CD4-positive, alpha-beta T cell treated with Interleukin-1 beta for 1 hour (primary cell): ENCODE results near the gene NUBP2.

ENCODE experiments used
- DNase-seq, 2 donors: peaks; one replicate each; pipeline ENCODE4 v3.0.0-alpha.2; 2020 to 2022

The NUBP2 gene, protein sequence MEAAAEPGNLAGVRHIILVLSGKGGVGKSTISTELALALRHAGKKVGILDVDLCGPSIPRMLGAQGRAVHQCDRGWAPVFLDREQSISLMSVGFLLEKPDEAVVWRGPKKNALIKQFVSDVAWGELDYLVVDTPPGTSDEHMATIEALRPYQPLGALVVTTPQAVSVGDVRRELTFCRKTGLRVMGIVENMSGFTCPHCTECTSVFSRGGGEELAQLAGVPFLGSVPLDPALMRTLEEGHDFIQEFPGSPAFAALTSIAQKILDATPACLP

DNA sequence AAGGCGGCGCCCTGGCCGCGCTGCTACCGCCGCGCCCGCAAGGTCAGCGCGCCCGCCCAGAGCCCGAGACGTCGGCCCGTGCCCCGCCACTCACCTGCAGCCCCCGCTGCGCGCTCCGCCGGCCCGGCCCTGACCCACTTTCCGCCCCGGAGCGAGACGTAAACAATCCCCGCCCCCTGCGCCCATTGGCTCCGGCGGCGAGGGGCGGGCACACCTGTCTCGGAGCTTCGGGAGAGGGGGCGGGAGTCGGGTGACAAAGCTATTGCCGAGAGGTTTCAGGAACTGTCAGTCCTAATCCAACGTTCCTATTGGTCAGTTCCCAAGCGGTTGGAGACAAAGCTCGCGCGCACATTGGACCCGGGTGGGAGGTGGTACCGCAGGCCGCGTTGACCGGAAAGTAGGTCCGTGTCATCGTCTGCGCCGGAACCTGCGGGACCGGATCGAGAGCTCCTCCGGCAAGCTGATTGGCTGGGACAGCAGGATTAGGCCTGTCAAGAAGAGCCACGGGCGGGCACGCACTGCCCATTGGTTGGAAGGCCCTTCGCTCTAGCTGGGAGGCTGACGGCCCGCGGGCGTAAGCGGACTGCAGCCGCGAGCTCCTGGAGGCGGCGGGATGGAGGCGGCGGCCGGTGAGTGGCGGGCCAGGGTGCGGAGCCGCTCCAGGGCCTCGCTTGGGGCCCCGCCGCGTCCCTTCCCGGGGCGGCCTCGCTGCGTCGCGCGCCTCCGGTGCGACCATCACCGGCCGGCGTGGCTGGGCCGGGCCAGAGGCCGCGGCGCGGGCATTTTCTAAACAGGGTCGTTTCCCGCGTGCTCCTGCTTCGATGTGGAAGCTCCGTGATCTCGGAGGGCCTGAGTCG lies at the start of gene NUBP2, which contains the start of gene SPSB3:
Gene NUBP2 (plus strand): TSS at position 553 of the 857 bp plus-strand sequence. CDS start 61 bp downstream, at position 614.
Gene SPSB3 (minus strand): TSS at position 164 of the 857 bp plus-strand sequence. CDS start 1,088 bp downstream, outside the sequence.
- DNase-seq = peak; percentile 99 to 100

DNA sequence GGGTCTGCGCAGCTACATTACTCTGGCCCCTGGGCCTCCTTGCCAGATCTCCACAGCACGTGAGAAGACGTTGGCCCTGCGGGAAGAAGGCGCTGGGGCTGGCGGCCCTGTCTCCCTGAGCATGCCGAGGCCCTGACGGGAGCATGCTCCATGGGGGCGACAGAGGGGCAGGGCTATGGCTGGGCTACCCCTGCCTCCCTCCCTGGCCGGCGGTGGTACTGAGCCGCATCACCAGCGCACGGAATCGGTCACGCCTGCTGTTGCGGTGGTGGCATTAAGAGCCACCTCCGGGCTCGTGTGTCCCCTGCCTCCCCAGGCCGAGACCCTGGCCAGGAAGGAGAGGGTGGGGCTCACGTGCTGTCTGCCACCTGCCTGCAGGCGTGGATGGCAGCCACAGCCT lies 48.6 kb upstream of the NUBP2 start:
- DNase-seq = no peak

DNA sequence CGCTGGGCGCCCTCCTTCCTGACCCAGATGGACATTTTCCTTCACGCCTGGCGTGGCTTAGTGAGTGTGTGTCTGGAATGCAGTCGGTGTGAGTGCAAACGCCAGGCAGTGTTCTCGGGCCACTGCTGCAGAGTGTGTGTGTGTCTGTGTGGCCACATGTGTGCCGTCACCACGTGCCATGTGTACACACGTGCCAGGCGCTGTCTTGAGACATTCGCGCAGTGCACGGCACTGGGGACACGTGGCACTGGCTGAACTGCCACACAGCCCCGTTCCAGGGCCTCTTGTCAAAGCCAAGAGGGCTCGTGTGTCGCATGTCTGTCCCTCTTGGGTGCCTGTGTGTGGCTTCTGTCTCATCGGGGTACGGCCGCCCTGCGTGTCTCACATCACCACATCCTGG lies 47.9 kb upstream of the NUBP2 start:
- no peak for DNase-seq

DNA sequence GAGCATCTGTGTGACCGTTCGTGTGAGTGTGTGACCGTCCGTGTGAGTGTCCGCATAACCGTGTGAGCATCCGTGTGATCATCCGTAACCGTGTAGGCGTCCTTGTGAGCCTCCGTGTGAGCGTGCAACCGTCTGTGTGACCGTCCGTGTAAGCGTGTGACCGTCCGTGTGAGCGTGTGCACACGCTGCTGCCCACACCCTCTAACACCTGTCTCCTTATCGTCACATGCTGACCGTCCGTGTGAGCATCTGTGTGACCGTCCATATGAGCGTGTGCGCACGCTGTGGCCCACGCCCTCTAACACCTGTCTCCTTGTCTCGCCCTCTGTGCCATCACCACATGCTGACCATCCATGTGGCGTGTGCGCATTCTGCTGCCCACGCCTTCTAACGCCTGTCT lies 42.5 kb upstream of the NUBP2 start:
- no peak for DNase-seq

DNA sequence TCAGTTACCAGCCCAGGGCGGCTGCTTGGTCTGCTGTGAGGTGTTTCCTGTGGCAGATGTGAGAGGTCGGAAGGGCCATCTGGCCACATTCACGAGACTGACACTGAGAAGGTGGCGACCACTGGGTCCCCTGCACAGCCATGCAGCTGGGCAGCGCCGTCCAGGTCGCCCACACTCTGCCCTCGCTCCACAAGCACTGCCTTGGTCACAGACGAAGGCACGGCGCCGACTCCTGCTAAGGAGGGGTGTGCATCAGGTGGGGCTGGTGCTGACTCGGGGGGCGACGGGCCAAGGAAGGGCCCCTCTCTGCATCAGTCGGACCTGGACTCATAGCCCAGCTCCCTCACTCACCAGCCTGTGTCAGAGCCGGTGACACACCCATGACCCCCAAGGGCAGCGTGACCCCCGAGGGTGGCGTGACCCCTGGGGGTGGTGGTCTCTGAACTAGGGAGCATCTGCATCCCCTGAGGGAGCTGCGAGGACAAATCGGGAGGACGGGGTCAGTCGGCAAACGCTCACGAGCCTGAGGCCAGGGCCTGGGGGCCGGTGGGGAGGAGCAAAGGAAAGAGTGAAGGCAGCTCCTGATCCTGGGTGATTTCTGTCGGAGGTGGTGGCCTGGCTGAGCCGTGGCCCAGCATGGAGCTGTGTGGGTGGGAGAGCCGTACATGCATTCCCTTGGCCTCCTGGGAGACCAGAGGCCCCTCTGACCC lies 41.8 kb upstream of the NUBP2 start:
- no peak for DNase-seq

DNA sequence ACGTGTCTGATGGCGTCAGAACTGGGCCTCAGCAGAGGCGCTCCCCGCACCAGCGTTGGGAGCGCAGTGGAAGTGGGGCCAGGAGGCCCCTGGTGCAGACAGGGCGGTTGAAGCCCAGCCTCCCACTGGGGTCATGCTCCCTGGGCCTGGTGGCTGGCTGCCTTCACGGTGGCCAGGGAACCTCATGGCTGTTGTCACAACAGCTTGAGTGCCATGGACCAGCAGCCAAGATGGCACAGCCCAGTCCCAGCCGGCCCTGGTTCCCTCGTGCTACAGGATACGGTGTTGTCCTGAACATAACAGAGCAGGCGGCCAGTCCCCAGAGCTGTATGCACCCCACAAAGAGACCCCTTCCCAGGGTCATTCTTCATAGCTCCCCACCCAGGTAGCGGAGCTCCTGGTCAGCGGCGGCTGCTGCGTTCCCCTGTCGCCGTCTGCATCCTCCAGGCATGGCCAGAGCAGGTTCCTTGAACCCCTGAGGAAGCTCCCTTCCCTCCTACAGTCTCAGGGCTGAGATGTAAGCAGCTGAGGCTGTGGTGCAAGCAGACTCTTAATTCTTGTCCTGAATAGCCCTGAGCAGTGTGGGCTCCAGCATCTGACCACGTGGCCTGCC lies 41.1 kb upstream of the NUBP2 start:
- DNase-seq = no peak

DNA sequence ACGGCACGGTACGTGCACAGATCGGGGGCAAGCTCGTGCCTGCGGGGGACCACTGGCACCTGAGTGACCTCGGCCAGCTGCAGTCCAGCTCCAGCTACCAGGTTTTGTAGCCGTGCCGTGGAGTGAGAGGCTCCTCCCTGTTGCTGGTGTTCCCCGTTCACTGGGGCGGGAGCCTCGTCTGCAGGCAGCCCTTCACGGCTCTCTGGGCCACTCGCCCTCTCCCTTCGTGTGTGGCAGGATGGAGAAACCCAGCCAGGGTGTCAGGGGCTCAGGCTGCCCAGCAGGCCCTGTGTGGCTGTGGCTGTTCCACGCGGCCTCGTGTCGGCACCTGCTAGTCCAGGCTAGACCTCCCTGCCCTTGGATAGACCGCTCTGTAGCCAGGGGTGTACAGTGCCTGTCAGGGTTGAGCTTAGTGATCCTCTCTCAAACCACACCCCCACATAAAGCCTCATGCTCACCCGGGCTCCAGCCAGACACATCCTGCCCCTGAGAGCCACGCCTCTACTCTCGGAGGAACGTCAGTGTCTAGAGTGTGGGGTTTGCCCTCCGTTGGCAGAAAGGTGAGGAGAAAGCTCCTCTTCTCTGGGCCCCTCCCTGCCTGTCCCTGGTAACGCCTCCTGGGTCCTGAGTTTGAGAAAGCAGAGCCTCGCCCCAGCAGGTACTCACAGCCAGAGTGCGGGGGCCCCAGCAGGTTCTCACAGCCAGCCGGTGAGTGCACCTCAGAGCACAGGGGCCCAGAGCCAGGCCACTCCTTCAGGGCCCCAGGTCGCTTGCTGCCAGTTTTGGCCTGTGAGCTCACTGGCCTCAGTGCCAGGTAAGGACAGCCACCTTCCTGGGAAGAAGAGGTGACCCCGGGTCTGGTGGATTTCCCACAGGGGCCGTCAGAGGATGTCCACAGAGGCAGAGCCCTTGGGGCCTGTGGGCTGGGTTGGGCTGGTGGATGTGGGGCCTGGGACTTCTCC lies 39.1 kb upstream of the NUBP2 start:
- DNase-seq = no peak

DNA sequence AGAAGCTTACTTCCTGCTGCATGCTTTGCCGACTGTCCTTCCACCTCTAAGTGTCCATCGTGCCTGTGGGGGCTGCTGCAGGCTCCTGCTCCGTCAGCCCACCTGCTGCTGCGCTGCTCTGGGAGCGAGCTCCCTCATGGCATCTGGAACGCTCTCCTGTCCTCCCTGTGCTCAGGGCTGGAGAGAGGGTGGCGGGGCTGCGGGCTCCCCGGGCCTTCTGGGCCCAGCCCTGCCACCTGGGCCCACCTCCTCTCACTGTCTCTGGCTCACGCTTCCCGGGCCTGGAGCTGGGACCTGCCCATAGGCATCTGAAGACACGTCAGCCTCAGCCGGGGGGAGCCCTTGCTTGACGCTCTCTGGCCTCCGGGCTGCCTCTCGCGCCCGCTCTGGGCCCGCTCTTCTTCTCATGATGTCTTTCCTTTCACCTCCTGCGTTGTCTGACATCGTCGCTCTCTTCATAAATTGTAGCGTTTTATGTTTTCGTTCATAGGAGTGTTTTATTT lies 38.4 kb upstream of the NUBP2 start:
- DNase-seq = no peak

DNA sequence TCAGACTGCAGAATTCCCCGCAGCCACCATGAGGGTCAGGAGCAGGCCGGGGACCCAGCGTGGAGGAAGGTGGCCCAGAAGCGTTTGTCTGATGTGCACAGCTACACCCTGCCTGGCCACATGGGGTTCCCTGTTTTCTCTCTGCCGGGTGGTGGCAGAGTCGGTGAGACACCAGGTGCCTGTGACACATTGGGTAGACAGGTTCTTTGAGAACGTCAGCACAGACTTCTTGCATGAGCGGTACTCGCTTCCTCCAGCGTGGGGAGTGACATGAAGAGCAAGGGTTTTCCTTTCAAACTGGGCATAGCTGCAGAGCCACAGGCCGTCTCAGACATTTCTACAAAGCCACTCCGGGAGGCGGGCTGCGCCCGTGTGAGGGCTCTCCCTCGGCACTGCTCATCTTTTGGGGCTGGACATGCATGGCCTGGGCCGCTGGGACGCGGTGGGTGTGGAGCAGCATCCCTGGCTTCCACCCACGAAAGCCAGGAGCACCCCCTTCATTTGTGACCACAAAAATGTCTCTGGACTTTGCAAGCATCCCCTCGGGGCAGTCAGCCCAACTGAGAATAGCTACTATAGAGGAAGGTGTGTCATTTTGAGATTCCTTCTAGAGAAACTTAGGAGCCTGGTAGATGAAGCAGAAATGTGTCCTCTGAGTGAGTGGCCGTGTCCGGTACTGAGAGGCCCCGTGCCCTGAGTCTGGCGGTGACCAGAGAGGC lies 37.4 kb upstream of the NUBP2 start:
- no peak for DNase-seq

DNA sequence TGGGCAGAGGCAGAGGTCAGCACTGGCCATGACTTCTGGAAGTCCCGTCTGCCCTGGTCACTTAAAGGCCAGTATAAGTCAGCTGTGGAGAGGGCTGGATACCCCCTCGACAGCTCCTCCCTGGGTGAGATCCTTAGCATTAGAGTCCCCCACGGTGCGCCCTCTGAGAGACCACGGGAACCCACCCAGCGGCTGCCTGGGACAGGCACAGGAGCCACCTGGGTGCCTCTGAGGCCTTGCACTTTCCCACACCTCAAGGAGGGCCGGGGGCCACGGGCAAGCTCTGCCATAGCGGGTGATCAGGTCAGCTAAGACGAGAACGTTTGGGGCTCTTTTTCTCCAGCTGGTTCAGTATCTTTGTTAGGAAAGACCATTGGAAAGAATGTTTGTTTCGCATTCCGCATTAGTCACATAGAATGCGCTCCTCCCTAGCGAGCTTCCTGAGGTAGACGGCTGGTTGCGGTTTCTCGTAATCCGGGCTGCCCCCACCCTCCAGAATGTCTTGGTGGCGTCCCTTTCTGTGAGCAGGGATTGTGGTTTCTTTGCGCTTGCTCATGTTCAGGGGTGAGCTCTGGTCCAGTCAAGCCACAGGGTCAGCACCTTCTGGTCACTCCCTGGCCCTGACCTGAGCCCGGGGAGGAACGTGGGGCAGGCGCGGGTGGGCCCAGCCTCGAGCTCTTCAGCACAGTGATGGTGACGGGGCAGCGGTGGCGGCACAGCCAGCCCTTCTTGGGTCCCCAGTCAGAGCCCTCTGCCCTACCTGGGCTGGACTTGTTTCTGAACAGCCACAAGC lies 36.7 kb upstream of the NUBP2 start:
- no peak for DNase-seq

DNA sequence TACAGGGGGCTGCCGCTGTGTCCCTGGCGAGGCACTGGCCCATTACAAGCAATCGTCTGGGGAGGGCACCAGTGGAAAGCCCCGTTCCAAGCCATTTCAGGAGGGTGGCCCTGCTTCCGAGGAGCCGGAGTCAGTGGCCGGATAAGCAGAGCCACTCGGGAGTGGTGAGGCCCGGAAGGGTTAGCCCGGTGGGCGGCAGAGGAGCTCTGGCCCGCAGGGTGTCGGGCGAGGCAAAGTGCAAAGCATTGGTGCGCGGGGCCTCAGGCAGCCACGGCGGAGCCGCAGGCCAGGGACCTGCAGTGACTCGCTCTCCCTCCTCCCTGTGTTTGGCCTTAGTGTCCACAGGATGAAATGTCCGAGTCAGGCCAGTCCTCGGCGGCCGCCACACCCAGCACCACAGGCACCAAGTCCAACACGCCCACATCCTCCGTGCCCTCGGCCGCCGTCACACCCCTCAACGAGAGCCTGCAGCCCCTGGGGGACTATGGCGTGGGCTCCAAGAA lies 36.0 kb upstream of the NUBP2 start:
- no peak for DNase-seq

DNA sequence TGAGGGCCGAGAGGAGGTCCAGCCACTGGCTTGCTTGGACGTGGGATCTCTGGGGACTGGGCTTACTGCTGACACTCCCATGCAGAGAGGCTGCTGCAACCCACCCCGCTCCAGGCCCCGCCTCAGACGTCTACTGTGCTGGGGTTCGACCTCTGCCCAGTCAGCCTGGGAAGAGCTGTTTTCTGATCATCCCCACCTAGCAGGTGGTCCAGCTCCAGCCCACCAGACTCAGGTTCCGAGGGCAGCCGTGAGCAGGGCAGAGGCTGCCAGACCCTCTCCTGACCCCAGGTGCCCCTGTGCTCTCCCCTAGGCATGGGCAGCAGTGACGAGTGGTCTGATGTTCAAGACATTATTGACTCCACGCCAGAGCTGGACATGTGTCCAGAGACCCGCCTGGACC lies 34.8 kb upstream of the NUBP2 start:
- no peak for DNase-seq

DNA sequence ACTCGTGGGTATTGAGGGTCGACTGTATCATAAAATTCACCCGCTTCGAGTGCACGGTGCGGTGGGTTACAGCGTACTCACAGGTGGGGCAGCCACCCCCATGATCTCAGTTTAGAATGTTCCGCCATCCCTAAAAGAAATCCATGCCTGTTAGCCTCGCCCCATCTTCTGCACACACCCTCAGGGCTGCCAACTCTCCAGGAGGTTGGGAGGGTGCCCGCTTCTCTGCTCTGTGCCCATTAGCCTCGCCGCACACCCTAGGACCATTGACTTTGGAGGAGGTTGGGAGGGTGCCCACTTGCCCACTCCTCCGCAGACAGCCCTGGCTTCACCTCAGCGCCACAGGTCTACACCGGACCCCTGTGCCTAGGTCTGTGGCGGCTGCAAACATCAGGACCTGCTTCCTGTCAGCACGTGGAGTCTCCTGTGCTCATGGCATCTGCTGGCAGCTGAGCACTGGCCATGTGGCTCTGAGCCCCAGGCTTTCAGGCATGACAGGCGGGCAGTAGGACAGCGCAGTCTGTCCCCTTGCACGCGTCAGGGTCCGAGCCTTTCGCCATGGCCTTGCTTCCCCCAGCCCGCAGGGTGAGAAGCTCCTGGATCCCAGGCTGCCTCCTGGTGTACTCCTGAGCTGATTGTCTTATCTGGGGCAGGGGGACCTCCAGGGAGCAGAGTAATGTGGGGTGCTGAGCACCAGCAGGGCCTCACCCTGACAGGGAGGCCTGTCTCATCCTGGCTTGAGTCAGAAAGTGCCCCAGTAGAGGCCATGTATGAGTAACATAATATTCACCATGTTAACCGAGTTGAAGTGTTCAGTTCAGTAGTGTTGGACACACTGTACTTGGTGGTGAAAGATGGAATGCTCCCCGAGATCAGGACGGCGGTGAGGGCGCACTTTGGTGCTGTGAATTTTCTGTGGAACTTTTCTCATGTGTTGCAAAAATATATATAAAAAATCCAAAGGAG lies 33.3 kb upstream of the NUBP2 start:
- no peak for DNase-seq

DNA sequence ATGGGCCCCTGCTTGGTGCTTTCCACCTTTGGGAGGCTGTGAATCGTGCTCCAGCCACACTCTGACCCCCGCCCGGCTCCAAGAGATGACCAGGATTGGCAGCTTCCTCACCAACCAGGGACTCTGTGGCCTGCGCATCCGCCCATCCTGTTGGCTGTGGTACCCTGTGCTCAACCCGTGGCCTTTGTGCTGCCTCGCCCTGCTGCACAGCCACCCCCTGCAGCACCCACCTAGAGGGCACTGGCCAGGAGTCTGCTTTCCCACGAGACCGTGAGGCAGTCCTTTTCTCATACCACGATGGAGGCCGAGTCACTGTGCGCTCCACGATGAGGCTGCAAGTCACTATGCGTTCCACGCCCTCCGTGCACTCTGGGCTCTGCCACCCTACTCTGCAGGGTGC lies 30.8 kb upstream of the NUBP2 start:
- DNase-seq = no peak

DNA sequence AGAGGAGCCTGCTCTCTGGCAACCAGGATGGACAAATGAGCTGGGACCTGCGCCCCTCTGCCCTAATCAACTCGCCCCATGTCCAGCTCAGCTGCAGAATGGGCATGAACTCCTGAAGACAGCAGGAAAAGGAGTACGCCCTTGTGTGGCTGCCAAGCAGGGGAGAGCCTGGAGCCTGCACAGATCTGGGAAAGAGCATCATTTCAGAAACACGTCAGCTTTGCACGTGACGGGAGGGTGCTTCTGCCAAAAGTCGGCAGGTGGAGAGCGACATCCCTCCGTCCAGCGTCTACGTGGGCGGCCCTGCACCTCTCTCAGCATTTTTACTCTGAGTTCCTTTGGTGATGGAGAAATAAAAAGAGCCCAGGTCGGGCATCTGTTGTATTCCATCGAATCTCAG lies 29.9 kb upstream of the NUBP2 start:
- DNase-seq = no peak

DNA sequence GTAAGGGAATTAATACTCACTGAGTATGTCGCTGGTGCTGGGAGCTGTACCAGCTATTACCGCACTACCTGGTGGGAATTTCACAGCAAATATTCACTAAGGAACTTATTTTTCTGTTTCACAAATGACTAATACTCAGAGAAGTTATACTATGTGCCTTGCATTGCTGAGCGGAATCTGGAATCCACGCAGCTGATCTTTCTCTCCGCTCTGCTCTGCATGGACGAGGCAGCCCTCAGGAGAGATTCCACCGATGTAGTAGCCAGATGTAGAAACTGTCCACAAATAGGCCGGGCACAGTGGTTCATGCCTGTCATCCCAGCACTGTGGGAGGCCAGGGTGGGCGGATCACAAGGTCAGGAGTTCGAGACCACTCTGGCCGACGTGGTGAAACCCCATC lies 28.6 kb upstream of the NUBP2 start:
- no peak for DNase-seq

DNA sequence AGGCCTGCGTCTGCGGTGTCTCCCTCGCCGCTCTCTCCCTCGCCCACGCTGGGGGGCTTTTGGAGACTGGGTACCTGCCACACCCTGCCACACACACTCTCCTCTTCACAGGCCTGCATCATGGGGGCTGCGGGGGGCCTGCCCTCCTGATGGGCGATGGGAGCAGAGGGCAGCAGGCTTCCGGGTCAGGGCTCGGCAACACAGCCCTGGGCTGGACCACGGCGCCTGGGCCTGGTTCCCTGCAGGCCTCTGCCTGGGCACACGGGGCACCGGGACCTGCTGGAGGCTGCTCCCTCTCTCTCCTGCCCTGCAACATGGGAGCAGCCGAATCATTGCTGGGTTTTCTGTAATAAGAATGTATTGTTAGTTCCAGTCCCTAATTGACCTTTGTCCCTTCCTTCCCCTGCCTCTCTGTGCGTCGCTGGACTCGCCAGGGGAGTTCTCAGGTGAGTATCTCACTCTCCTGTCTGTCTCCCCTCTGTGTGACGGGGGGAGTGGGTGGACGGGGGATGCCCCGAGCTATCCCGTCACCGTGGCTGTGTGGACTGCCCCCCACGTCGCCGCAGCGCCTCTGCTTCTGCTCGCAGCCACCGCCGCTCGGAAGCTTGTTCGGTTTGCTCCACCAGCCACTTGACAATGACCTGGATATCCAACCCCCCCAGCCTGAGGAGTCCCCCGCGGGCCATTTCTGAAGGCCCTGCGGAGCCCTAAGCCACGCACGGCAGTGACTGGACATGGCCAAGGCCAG lies 24.9 kb upstream of the NUBP2 start:
- no peak for DNase-seq

DNA sequence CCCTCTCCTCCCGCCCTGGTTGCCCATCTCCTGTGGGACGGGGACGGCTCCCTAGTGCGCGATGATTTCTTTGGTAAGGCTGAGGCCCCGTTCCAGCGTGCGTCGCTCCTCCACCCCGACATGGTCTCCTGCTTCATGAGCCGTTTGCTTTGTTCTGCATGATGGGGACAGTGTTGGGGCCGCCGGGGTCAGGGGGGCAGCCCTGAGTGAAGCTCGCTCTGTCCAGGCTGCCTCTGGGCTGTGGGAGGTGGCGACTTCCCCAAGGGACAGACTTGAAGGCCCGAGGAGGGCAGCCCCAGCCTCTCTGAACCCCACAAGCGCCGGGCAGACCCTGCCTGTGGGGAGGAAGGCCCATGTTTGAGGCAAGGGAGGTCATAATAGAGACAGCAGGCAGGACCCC lies 23.8 kb upstream of the NUBP2 start:
- DNase-seq = no peak
